Erythroblast (primary cell): ENCODE measurements around the gene DIABLO.
A peak's percentile ranks its signal among the peaks of the same experiment; 100 is the strongest.
"Not testable (repeated sequence)": the region's sequence is repeated elsewhere in the genome, so short reads cannot be mapped to it uniquely, and the experiment has no call there.

ENCODE experiments used
- DNase-seq, 2 experiments: peaks; one replicate each; lab custom pipeline; 2025; lab: John Stamatoyannopoulos, UW
- GATA1 ChIP-seq: IDR thresholded peaks from 2 replicates; pipeline ENCODE4 v1.6.1; 2011; ENCODE audit warnings: low read depth, mild to moderate bottlenecking, control low read depth, low read length, moderate library complexity
- POLR2A ChIP-seq: IDR thresholded peaks from 2 replicates; pipeline ENCODE4 v1.6.1; 2011; ENCODE audit warnings: mild to moderate bottlenecking, low read length

Gene DIABLO

DNA sequence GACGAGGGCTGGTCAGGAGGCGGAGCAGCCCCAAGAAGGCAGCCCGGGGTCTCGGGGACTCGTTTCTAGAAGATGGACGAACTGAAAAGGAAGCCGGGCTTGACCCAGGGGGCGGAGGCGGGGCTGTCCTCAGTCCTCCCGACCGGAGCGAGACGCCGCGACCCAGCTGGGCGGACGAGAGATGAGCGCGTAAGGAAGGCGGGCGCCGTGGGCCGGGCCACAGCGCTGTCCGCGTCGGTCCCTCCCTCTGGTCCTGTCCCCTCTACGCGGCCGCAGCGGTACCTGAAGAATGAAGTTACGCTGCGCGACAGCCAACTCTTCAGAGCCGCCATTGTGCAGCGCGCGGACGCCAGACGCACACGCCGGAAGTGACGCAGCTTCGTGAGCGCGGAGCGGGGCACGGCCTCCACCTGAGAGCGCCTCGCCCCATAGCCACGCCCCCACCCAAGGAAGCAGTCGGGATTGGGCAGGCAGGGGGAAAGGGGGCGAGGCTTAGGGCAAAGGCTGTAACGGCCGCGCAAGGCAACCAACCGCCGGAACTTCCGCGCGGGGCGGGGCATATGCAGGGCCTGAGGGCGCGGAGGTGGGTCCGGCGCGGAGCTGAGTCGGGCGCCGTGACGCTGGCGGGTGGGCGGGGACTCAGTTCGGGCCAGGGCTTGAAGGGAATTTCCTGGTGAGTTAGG, at the start of gene DIABLO:
TSS of gene DIABLO (minus strand) at position 370 of the 683 bp plus-strand sequence. CDS start at position 332, 38 bp downstream.
- TF ChIP-seq GATA1 (no peak), POLR2A (peak; percentile 95)

DNA sequence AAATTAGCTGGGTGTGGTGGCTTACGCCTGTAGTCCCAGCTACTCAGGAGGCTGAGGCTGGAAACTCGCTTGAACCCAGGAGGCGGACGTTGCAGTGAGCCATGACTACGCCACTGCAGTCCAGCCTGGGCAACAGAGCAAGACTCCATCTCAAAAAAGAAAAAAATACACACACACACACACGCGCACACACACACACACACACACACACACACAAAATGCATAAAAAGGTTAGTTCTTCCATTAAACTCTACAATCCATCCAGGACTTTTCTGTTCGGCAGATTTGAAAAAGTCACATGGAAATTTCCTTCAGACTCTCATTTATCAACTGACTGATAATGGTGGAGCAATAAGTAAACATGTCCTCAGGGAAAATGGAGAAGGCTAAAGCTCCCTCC, 49.6 kb upstream of the DIABLO start:
- no peak for DNase-seq
- no peak for TF ChIP-seq POLR2A
- TF ChIP-seq GATA1 = no peak

More for the DNA sequence above, at the start of gene DIABLO:
- DNase-seq = peak; percentile 100

DNA sequence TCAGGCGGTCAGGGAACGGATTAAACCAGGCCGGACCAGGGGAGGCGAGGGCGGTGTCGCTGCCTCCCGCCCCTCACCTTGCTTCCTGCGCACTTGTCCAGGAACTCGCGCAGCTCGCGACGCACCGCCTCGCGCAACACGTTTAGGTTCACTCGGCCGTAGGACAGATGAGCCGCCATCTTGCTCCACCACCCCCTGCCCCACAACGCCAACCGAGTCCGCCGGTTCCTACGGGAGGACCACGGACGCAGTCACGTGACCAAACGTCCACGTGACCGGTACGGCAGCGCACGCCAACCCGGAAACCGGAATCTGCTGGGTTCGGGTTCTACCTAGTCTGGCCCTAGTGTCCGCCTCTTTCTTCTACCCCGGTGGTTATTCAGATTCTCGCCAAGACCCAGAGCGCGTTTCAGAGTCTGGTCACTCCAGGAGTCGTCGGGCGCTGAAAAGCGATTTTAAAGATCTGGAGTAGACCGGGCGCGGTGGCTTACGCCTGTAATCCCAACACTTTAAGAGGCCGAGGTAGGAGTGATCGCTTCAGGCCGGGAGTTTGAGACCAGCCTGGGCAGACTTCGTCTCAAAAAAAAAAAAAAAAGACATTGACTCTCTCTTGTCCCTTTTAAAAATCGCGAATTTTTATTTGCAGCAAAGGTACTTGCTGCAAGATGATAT, 40.5 kb upstream of the DIABLO start, which contains the start of gene VPS33A:
TSS of gene VPS33A (minus strand) at position 265 of the 672 bp plus-strand sequence. CDS start at position 179, 86 bp downstream.
- TF ChIP-seq GATA1 = no peak
- TF ChIP-seq POLR2A = peak; percentile 90
- peak; percentile 98 to 99 for DNase-seq

DNA sequence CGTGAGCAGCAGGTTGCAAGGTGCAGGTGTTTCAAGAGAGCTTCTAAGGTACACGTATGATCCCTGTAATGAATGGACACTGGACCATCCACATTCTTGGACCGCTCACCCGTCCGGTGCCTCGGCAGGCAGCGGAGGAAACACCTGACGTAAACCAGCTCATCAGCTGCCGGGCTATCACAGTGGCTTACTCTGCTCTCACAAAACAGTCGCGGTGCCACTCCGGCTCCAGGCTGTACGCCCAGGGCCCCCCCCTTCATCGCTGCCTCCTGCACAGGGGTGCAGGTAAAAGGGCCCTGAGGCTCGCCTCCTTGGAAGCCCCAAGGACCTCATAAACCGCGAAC, 40.0 kb upstream of the DIABLO start:
- no peak for TF ChIP-seq GATA1
- TF ChIP-seq POLR2A = no peak
- DNase-seq = peak in 1 of 2 experiments; percentile 71

DNA sequence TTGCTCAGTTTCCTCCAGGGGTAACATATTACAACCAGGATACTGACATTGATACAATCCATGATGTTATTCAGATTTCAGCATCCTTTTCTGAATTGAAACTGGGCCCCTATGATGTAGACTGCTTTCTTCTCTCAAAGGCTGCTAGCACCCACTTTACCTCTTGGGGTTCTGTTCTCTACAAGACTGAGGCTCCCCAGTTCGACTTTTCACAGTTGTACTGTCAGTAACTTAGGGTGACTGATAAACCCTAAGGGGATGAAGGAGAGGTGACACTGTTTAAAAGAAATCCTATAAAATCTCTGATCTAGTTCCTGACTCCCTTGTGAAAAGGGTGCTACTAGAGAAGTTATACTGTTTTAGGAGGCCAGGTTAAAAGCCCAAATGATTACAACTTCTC, 39.6 kb upstream of the DIABLO start:
- DNase-seq = peak; percentile 37 to 55
- no peak for TF ChIP-seq POLR2A

DNA sequence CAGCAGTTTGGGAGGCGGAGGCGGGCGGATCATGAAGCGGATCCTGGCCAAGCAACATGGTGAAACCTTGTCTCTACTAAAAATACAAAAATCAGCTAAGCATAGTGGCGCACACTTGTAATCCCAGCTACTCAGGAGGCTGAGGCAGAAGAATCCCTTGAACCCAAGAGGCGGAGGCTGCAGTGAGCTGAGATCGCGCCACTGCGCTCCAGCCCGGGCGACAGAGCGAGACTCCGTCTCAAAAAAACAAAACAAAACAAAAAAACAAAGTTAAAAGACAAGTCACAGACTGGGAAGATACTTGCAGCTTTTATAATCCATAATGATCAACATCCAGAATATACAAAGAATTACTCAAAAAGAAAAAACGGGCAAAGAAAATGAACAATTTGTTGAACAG, 34.9 kb upstream of the DIABLO start:
- not testable (repeated sequence) for DNase-seq

DNA sequence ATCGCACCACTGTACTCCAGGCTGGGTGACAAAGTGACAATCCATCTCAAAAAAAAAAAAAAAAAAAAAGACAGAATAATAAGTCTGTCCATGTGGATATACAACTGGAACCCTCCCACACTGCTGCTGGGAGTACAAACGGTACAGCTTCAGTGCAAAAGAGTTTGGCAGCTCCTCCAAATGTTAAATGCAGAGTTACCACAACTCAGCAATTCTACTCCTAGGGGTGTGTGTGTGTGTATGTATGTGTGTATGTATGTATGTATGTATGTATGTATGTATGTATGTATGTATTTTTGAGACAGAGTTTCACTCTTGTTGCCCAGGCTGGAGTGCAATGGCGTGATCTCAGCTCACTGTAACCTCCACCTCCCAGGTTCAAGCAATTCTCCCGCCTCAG, 33.1 kb upstream of the DIABLO start:
- DNase-seq = not testable (repeated sequence)

DNA sequence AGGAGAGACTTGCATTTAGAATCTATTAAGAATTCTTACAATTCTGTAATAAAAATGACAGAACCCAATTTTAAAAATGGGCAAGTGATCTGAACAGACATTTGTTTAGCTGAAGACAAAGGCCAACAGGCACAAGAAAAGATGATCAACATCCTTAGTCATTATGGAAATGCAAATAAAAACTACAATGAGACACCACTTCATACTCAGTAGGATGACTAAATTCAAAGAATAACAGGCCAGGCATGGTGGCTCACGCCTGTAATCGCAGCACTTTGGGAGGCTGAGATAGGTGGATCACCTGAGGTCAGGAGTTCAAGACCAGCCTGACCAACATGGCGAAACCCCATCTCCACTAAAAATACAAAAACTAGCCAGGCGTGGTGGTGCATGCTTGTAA, 32.6 kb upstream of the DIABLO start:
- DNase-seq = not testable (repeated sequence)

DNA sequence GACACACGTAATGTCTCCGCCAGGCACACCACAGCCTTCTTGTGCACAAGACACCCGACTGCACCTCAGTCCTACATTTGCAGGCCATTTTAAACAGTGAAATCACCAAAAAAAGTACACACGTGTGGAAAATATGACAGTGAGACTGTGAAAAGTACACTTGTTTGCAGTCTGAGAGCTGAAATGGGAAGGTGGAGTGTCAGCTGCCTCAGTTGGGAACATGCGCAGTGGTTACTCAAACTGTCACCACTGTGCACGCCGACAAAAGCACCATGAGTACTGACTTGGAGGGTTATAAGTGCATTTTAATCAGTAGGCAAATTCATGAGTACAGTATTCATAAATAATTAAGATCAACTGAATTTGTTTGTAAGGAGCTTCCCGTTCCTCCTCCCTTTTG, 24.7 kb upstream of the DIABLO start:
- no peak for DNase-seq
- TF ChIP-seq GATA1 (no peak), POLR2A (no peak)

DNA sequence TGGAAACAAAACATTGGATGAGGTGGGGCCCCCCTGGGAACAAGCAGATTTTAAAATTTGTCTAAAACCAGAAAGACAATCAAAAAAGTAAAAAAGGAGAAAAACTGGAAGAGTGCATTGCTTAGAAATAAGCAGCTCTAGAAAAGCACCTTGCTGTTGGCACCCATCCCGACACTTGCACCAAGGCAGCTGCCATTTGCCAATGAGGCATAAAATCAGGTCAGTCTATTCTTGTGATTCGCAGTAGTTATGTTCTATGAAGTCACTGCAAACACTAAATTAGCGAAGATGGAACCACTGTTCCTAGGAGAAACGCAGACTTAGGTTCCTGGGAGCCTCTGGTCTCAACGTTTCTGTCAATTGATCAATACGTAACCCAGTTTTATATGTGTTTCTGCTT, 24.2 kb upstream of the DIABLO start:
- no peak for TF ChIP-seq POLR2A
- no peak for TF ChIP-seq GATA1
- DNase-seq = no peak

DNA sequence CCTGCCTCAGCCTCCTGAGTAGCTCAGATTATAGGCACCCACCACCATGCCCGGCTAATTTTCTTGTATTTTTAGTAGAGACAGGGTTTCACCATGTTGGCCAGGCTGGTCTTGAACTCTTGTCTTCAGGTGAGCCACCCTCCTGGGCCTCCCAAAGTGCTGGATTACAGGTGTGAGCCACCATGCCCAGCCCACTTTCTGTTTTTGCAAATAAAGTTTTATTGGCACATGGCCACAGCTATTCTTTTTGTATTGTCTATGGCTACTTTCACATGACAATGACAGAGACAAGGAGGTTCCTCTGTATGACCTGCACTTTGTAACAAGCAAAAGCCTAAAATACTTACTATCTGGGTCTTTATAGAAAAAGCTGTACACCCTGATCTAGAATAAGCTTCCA, 19.7 kb upstream of the DIABLO start:
- no peak for DNase-seq
- no peak for TF ChIP-seq POLR2A

DNA sequence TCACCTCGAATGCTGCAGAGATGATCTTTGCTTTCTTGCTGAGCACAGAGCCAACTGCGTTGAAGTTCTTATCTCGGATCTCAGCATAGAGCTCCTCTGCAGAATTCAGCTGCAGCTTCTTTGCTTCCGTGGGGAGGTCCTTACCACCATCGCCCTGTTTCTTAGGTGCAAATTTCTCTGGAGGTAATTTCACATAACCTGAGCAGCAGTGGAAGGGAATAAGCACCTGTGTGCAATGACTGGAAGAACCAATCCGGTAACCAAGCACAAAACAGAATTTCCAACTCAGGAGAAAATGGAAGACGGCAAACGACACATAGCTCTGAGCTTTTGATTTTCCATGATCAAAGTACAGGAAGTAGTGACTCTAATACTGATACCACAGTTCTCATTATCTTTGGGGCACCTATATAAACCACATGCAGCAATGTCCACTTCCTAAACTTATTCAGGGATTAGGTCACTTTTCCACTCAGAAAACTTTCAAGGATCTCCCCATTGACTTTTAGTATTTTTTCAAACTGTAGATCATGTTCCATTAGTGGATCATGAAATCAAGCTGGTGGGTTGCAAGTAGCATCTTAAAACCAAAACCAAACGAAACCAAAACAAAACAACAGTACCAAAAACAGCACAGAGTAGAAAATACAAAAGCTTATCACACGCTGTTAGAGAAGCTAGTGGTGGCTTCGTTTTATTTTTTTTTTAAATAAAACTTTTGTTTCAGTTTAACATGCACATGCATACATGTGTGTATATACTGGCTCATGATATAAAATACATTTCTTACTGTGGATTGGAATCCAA, 18.9 kb upstream of the DIABLO start:
- DNase-seq = no peak
- TF ChIP-seq GATA1 (no peak), POLR2A (no peak)

DNA sequence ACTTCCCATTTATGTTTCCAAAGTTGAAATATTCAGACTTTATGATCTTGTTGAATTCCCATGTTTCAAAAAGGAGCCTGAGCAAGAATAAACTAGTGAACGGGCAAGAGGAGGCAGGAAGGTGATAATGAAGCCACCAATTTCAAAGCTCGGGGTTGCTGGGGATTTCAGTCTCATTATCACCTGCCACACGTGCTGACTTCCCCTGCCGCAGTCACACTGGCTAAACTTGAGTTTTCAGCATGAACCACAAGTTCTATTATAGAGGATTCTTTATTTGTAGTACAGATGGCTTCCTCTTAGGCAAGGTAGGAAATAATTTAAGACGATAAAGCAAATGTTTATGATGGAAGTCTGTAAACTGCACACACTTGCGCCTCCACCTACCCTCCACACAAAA, 18.1 kb upstream of the DIABLO start:
- no peak for TF ChIP-seq GATA1
- no peak for TF ChIP-seq POLR2A
- no peak for DNase-seq

DNA sequence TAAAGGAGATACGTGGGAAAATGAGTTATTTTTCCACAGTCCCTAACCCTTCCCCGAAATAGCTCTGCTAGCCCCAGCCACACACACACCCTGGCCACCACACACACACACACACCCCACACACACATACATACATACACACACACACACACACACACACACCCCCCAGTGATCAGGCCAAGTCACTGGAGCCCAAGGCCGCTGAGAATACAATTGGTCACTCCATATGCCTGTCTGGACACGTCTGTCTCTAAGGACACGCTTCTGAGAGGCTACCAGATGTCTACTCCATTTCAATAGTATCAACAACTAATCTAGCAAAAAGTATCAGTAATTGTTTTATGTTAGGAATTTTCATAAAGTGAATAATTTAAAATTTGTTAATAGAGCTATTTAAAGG, 13.0 kb upstream of the DIABLO start:
- TF ChIP-seq POLR2A = no peak
- TF ChIP-seq GATA1 = no peak
- no peak for DNase-seq
